NCI-H1436 (cell line): Measurements from ENCODE around the gene RIT1.

Experiments used
- DNase-seq: peaks from one replicate; lab custom pipeline; 2025; lab: John Stamatoyannopoulos, UW

Gene RIT1

DNA sequence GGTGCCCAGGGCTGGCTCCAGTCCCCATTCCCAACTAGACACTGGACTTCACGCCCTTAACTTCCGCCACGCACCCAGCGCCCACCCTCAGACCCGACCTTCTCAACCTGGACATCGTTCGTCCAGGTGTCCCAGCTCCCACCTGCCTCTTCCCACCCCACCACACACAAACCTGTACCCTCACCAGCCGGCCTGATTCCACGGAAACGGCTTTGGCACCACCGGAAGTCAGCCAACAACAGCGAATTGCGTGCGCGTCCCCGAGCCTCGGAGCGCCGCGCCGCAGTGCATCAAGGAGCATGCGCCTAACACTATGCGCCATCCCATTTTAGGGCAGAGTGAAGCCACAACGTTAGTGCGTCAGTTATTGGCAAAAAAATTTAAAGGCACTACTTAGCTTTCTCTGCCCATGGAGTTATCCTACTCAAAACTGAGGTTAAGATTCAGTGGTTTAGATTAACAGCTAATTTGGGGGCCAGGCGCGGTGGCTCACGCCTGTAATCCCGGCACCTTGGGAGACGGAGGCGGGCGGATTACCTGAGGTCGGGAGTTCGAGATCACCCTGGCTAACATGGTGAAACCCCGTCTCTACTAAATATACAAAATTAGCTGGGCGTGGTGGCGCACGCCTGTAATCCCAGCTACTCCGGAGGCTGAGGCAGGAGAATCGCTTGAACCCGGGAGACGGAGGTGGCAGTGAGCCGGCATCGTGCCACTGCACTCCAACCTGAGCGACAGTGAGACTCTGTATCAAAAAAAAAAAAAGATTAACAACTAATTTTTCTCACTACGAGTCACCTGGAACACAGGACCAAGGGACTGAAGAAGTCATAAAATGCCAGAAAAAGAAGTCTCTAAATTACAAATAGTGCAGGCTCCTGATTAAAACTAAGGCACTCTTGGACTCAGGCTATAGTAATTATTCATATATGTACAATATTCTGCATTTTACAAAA is 53.9 kb downstream of the RIT1 start, which contains the start of gene GON4L:
TSS of gene GON4L (minus strand) at position 240 of the 956 bp plus-strand sequence. CDS start 3,434 bp downstream, outside the sequence.
- peak; percentile 90 for DNase-seq

DNA sequence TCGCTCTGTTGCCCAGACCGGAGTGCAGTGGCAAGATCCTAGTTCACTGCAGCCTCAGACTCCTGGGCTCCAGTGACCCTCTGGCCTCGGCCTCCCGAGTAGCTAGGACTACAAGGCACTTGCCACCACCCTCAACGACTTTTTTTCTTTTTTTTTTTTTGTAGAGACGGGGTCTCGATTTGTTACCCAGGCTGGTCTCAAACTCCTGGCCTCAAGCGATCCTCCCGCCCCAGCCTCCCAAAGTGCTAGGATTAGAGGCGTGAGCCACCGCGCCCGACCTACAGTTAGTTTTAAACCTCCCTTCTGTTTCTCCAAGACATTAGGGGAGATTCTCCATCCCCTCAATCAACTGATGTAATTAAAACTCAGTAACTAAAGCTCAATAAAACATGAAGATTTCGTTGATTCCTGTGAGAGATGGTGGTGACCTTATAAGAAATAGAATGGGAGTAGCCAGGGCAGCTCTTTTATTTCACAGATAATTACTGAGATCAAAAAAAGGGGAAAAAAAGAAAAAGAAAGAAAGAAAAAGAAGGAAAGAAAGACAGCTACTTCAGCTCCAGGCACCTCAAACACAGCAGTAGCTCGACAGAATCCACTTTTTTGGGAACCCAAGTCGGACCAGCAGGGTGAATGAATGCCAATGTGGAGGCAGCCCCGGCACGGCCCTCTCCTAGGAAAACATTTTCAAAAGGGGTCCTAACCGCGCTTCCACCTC is 54.7 kb downstream of the RIT1 start:
- no peak for DNase-seq

DNA sequence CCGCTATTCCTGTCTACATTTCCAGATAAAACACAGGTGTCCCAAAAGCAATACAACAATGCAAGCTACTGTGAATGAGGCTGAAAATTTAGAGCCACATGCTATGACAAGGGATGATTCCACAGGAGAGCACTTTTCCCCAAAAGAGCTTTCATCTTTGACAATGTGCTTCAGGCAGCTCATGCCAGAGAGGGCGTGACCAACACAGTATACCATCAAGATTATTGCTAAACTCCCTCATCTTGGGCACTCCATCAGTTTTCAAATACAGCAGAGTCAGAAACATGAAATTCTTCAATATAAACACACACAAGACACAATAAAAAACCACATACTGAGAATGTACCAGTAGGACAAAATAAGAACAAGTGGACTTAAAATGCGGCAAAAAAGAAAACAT is 60.8 kb downstream of the RIT1 start:
- DNase-seq = no peak

DNA sequence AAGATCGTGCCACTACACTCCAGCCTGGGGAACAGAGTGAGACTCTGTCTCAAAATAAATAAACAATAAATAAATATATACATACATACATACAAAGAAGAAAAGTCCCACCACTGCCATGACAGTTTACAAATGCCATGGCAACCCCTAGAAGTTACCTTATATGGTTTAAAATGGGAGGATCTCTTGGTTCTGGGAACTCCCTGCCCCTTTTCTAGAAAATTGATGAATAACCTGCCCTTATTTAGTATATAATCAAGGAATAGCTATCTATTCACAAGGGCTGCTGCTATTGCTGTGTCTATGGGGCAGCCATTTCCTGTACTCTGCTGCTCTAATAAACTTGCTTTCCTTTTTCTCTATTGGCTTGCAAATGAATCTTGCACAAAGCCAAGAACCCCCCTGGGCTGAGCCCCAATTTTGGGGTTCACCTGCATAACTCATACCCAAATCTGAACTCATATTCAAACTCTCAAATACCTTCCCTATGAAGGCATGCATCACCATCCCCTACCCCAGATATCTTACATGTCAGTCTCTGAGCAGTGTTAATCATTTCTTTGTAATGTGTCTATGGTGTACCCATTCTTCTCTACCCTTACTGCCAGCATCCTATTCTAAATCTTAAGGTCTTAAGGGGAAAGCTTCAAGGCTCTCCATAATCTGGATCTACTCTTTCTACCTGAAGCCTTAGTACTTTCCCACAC is 63.2 kb downstream of the RIT1 start:
- DNase-seq = no peak
